Upper lobe of left lung (tissue), 6 donors: ENCODE results near the gene AMOTL1. TPM values are rescaled to one million over a fixed set of nuclear protein-coding genes. Genes with fewer than 3 reads are reported as not detected.

Source experiments
- ATAC-seq, 2 donors: fragments of 200-7000 bp; cut with Tn5 transposase; one replicate each; pipeline ENCODE4 v1.9.1; 2022; ENCODE audit warnings: mild to moderate bottlenecking in 2 of 2, moderate library complexity in 2 of 2; ENCODE audit not compliant: low FRiP score in 2 of 2
- DNase-seq, 2 donors: peaks; one replicate each; pipeline ENCODE4 v3.0.0-alpha.2; 2019 to 2020
- H3K27ac ChIP-seq, 4 donors: fragments of 200-600 bp; sonication (generic); one replicate each; pipeline ENCODE4 v1.5.1; 2016 to 2019
- H3K27me3 ChIP-seq, 4 donors: fragments of 200-600 bp; sonication (generic); one replicate each; pipeline ENCODE4 v1.5.1; 2017 to 2019
- H3K36me3 ChIP-seq, 4 donors: fragments of 200-600 bp; sonication (generic); one replicate each; pipeline ENCODE4 v1.5.1; 2016 to 2019
- H3K4me1 ChIP-seq, 4 donors: fragments of 200-600 bp; sonication (generic); one replicate each; pipeline ENCODE4 v1.5.1; 2018 to 2019
- H3K4me3 ChIP-seq, 4 donors: fragments of 200-600 bp; sonication (generic); one replicate each; pipeline ENCODE4 v1.5.1; 2017 to 2019; ENCODE audit warnings: mild to moderate bottlenecking in 2 of 4, moderate library complexity in 1 of 4
- H3K9me3 ChIP-seq, 4 donors: fragments of 200-600 bp; sonication (generic); one replicate each; pipeline ENCODE4 v1.5.1; 2018 to 2019
- CTCF ChIP-seq, 6 experiments: fragments of 450-650 bp in 4 of 6; fragments of 200-600 bp in 2 of 6; sonication (generic) in 2 of 6; IDR thresholded peaks; one replicate each; pipeline ENCODE4 v1.5.1; 2016 to 2019; ENCODE audit warnings: antibody characterized with exemption in 6 of 6
- EP300 ChIP-seq, 4 donors: sonication (generic); formaldehyde crosslinking; IDR thresholded peaks; one replicate each; pipeline ENCODE4 v1.5.1; 2017; ENCODE audit warnings: antibody characterized with exemption in 4 of 4, control low read depth in 2 of 4
- POLR2A ChIP-seq, 4 donors: fragments of 450-650 bp; IDR thresholded peaks; one replicate each; pipeline ENCODE4 v1.5.1; 2016 to 2017; ENCODE audit warnings: antibody characterized with exemption in 4 of 4, mild to moderate bottlenecking in 2 of 4
- POLR2AphosphoS5 ChIP-seq, 2 donors: sonication (generic); formaldehyde crosslinking; IDR thresholded peaks; one replicate each; pipeline ENCODE4 v1.5.1; 2017; ENCODE audit warnings: antibody characterized with exemption in 2 of 2
- WGBS, 2 donors: methylation state at CpG; one replicate each; pipeline ENCODE4 v1.1.5; 2017 to 2018; 5-methylcytosine and 5-hydroxymethylcytosine counted together
- total RNA-seq, 6 donors: library from RNA; depleted of rRNA in 4 of 6; stranded (reverse); fragments of >200 nt in 4 of 6; gene quantifications; one replicate each; pipeline versions ENCODE4 v1.1.0 to v1.2.1, GENCODE V29; 2016 to 2021
- donor health status: DM: no; HTN: no; CAD: no; lungs with moderate emphysema.
- donor health status: DM: no; HTN: yes; CAD: no; lungs with severe emphysema.

AMOTL1 gene
- total RNA-seq, 6 donors from 2014 or later, result 30.4 to 54.7 (median 46.1) TPM

- no peaks in the 10 kb centered on the region for H3K36me3 ChIP-seq
- H3K27ac ChIP-seq, result peak overlapping the region in 1 of 4 donors; percentile 97
- H3K4me1 ChIP-seq, result peaks cover 41 to 78% (median 48%) of the 10 kb centered on the region in 4 donors
- ATAC-seq, result no peak
- H3K4me3 ChIP-seq, result no peak overlapping the region
- WGBS, 2 donors, result 36 to 38% methylated on average over 2 of the region's 2 CpGs
- DNase-seq, result peak in 1 of 2 donors; percentile 49
- peaks cover 0 to 5% (median 0%) of the 10 kb centered on the region in 4 donors for H3K27me3 ChIP-seq
- H3K9me3 ChIP-seq, result no peaks in the 10 kb centered on the region
- TF ChIP-seq POLR2AphosphoS5 (IDR thresholded peaks at IDR 0.05) (peak in 1 of 2 donors; percentile 14), CTCF (IDR thresholded peaks at IDR 0.05) (no peak)
Observed at GRCh38 chr11:94771390-94771789, 3.2 kb downstream of the AMOTL1 start.

DNA sequence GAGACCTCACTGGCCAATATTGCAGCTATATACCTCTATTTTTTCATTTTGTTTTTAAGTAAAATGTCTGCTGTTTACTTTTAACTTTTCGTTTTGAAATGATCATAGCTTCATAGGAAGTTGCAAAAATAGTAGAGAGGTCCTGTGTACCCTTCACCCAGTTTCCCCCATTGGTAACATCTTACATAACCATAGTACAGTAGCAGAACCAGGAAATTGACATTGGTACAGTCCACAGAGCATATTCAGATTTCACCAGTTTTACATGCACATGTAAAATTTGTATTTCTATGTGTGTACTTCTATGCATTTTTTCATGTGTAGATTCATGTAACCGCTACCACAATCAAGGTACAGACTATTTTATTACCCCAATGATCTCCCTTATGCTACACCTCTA lies 3.8 kb downstream of the AMOTL1 start:
- Histone ChIP-seq H3K27ac (peak overlapping the region in 1 of 4 donors; percentile 97), H3K9me3 (no peaks in the 10 kb centered on the region), H3K4me1 (peaks cover 47 to 81% (median 52%) of the 10 kb centered on the region in 4 donors), H3K36me3 (no peaks in the 10 kb centered on the region), H3K27me3 (peaks cover 0 to 5% (median 0%) of the 10 kb centered on the region in 4 donors), H3K4me3 (no peak overlapping the region)
- WGBS, 2 donors, result 57 to 66% methylated on average over 2 of the region's 2 CpGs
- ATAC-seq (no peak), DNase-seq (no peak)
- no peak for TF ChIP-seq EP300 (IDR thresholded peaks at IDR 0.05)
- TF ChIP-seq POLR2A (IDR thresholded peaks at IDR 0.05), result no peak
- TF ChIP-seq POLR2AphosphoS5 (IDR thresholded peaks at IDR 0.05), result no peak
- no peak for TF ChIP-seq CTCF (IDR thresholded peaks at IDR 0.05)

GRCh38 chr11:94773842-94774241 lies 5.7 kb downstream of the AMOTL1 start:
- no peaks in the 10 kb centered on the region for H3K9me3 ChIP-seq
- no peak overlapping the region for H3K27ac ChIP-seq
- no peaks in the 10 kb centered on the region for H3K36me3 ChIP-seq
- peaks cover 44 to 71% (median 50%) of the 10 kb centered on the region in 4 donors for H3K4me1 ChIP-seq
- H3K4me3 ChIP-seq, result no peak overlapping the region
- 93 to 94% methylated on average over 8 of the region's 8 CpGs for WGBS, 2 donors
- TF ChIP-seq POLR2A (IDR thresholded peaks at IDR 0.05) (no peak), POLR2AphosphoS5 (IDR thresholded peaks at IDR 0.05) (no peak), EP300 (IDR thresholded peaks at IDR 0.05) (no peak), CTCF (IDR thresholded peaks at IDR 0.05) (no peak)
- DNase-seq, result no peak
- ATAC-seq, result no peak
- no peaks in the 10 kb centered on the region for H3K27me3 ChIP-seq

DNA sequence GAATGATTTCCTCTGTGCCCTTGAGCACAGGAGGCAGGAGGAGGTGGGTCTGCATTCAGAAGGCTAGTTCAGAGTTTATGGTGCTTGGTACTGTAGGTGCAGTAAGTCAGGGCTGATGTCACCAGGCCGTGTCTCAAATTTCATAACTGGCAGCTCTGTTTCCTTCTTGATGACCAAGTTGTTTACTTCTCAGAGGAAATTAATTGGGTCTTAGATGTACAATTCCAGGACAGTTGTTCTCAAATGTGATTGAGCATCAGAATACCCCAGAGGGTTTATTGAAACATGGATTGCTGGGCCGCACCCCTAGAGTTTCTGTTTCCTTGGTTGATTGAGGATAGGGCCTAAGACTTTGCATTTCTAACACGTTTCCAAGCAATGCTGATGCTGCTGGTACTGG lies 6.2 kb downstream of the AMOTL1 start:
- DNase-seq, result peak in 1 of 2 donors; percentile 42
- Histone ChIP-seq H3K4me1 (peaks cover 44 to 71% (median 50%) of the 10 kb centered on the region in 4 donors), H3K36me3 (no peaks in the 10 kb centered on the region), H3K4me3 (no peak overlapping the region), H3K27me3 (no peaks in the 10 kb centered on the region), H3K9me3 (no peaks in the 10 kb centered on the region), H3K27ac (peak overlapping the region in 3 of 4 donors; percentile 13 to 40 (median 23))
- TF ChIP-seq CTCF (IDR thresholded peaks at IDR 0.05), result no peak
- no peak for TF ChIP-seq POLR2A (IDR thresholded peaks at IDR 0.05)
- no peak for TF ChIP-seq POLR2AphosphoS5 (IDR thresholded peaks at IDR 0.05)
- no peak for ATAC-seq
- 61 to 62% methylated on average over 3 of the region's 3 CpGs for WGBS, 2 donors

- Histone ChIP-seq H3K27me3 (no peaks in the 10 kb centered on the region), H3K4me3 (no peak overlapping the region), H3K9me3 (no peaks in the 10 kb centered on the region), H3K4me1 (peaks cover 37 to 71% (median 50%) of the 10 kb centered on the region in 4 donors), H3K36me3 (no peaks in the 10 kb centered on the region), H3K27ac (peak overlapping the region in 2 of 4 donors; percentile 25 to 62)
- DNase-seq (no peak), ATAC-seq (no peak)
- TF ChIP-seq POLR2A (IDR thresholded peaks at IDR 0.05) (no peak), EP300 (IDR thresholded peaks at IDR 0.05) (peak in 1 of 4 donors; percentile 3)
- WGBS, 2 donors, result 63 to 80% methylated on average over 5 of the region's 5 CpGs
Observed at GRCh38 chr11:94775567-94776327, 7.6 kb downstream of the AMOTL1 start.
